ENCODE data around the gene PLCL1. TPM values are rescaled to one million over a fixed set of nuclear protein-coding genes. Genes with fewer than 3 reads are reported as not detected.

The PLCL1 gene
- total RNA-seq, 1 experiment from 2014 or later = not detected

GRCh38 chr2:198044777-198045176 is 240.4 kb downstream of the PLCL1 start:
- BruUV-seq (replicated peaks) = no TSS peak

GRCh38 chr2:198045227-198045626 is 240.8 kb downstream of the PLCL1 start:
- no peaks in the 10 kb centered on the region for H3F3A ChIP-seq (ENCODE audit: insufficient read depth, low read depth)
- no peaks in the 10 kb centered on the region for H3K36me3 ChIP-seq (ENCODE audit: low read depth)
- ChIA-PET POLR2A (ENCODE audit: unreplicated experiment) (no interaction called here), CTCF (no interaction called here)
- no peaks in the 10 kb centered on the region for H3K79me2 ChIP-seq (ENCODE audit: low read depth)
- BruUV-seq (replicated peaks) = no TSS peak
- H3K4me3 ChIP-seq = no peak overlapping the region
- H3K27me3 ChIP-seq (ENCODE audit: insufficient read depth, low read depth) = no peaks in the 10 kb centered on the region
- H2AFZ ChIP-seq = no peak overlapping the region
- no peak for DNase-seq
- H3K4me1 ChIP-seq (replicated peaks; ENCODE audit: insufficient read depth) = no peaks in the 10 kb centered on the region
- TF ChIP-seq CTCF (conservative IDR thresholded peaks at IDR 0.05) = no peak
- TF ChIP-seq EZH2 (IDR thresholded peaks at IDR 0.05; ENCODE audit: low read depth) = no peak
- H3K4me2 ChIP-seq = no peak overlapping the region
- H3K9me3 ChIP-seq (ENCODE audit: insufficient read depth, low read depth) = no peaks in the 10 kb centered on the region
- no peaks in the 10 kb centered on the region for H3K9me2 ChIP-seq (ENCODE audit: insufficient read depth)
- intact Hi-C loops (cut with micrococcal nuclease; ENCODE audit: unreplicated experiment) = no loop called here
- no peak overlapping the region for H3K27ac ChIP-seq
- no peaks in the 10 kb centered on the region for H4K20me1 ChIP-seq (ENCODE audit: insufficient read depth)

More at GRCh38 chr2:198044777-198045176, 240.4 kb downstream of the PLCL1 start:
- intact Hi-C loops (cut with micrococcal nuclease; ENCODE audit: unreplicated experiment) = no loop called here
- H2AFZ ChIP-seq = no peak overlapping the region
- H3K27me3 ChIP-seq (ENCODE audit: insufficient read depth, low read depth) = no peaks in the 10 kb centered on the region
- H3K27ac ChIP-seq = no peak overlapping the region
- H3K4me1 ChIP-seq (replicated peaks; ENCODE audit: insufficient read depth) = no peaks in the 10 kb centered on the region
- POLR2A ChIA-PET (ENCODE audit: unreplicated experiment) = no interaction called here
- no peak for TF ChIP-seq EZH2 (IDR thresholded peaks at IDR 0.05; ENCODE audit: low read depth)
- no peak for TF ChIP-seq CTCF (conservative IDR thresholded peaks at IDR 0.05)
- CTCF ChIA-PET = no interaction called here
- no peaks in the 10 kb centered on the region for H3K36me3 ChIP-seq (ENCODE audit: low read depth)
- no peak overlapping the region for H3K4me2 ChIP-seq
- no peak overlapping the region for H3K4me3 ChIP-seq
- no peaks in the 10 kb centered on the region for H4K20me1 ChIP-seq (ENCODE audit: insufficient read depth)
- H3K9me3 ChIP-seq (ENCODE audit: insufficient read depth, low read depth) = no peaks in the 10 kb centered on the region
- H3F3A ChIP-seq (ENCODE audit: insufficient read depth, low read depth) = no peaks in the 10 kb centered on the region
- DNase-seq = no peak
- no peaks in the 10 kb centered on the region for H3K9me2 ChIP-seq (ENCODE audit: insufficient read depth)
- H3K79me2 ChIP-seq (ENCODE audit: low read depth) = no peaks in the 10 kb centered on the region

GRCh38 chr2:198052741-198053140 is 248.3 kb downstream of the PLCL1 start:
- no TSS peak for BruUV-seq (replicated peaks)
- H3K36me3 ChIP-seq (ENCODE audit: low read depth) = no peaks in the 10 kb centered on the region
- no peaks in the 10 kb centered on the region for H3K9me3 ChIP-seq (ENCODE audit: insufficient read depth, low read depth)
- H3K27ac ChIP-seq = no peak overlapping the region
- TF ChIP-seq EZH2 (IDR thresholded peaks at IDR 0.05; ENCODE audit: low read depth) (no peak), CTCF (conservative IDR thresholded peaks at IDR 0.05) (no peak)
- DNase-seq = no peak
- no peaks in the 10 kb centered on the region for H3K27me3 ChIP-seq (ENCODE audit: insufficient read depth, low read depth)
- H3K9me2 ChIP-seq (ENCODE audit: insufficient read depth) = no peaks in the 10 kb centered on the region
- intact Hi-C loops (cut with micrococcal nuclease; ENCODE audit: unreplicated experiment) = no loop called here
- H3K4me1 ChIP-seq (replicated peaks; ENCODE audit: insufficient read depth) = no peaks in the 10 kb centered on the region
- H2AFZ ChIP-seq = no peak overlapping the region
- H4K20me1 ChIP-seq (ENCODE audit: insufficient read depth) = no peaks in the 10 kb centered on the region
- ChIA-PET CTCF (no interaction called here), POLR2A (ENCODE audit: unreplicated experiment) (no interaction called here)
- no peak overlapping the region for H3K4me3 ChIP-seq
- no peaks in the 10 kb centered on the region for H3F3A ChIP-seq (ENCODE audit: insufficient read depth, low read depth)
- no peaks in the 10 kb centered on the region for H3K79me2 ChIP-seq (ENCODE audit: low read depth)
- no peak overlapping the region for H3K4me2 ChIP-seq

All from PC-9 (cell line).